ENCODE data around the gene FCHSD2.
"Not testable (repeated sequence)": the region's sequence is repeated elsewhere in the genome, so short reads cannot be mapped to it uniquely, and the experiment has no call there.

Gene FCHSD2

GRCh38 chr11:73116636-73117035 is 25.5 kb downstream of the FCHSD2 start:
- DNase-seq = no peak

DNA sequence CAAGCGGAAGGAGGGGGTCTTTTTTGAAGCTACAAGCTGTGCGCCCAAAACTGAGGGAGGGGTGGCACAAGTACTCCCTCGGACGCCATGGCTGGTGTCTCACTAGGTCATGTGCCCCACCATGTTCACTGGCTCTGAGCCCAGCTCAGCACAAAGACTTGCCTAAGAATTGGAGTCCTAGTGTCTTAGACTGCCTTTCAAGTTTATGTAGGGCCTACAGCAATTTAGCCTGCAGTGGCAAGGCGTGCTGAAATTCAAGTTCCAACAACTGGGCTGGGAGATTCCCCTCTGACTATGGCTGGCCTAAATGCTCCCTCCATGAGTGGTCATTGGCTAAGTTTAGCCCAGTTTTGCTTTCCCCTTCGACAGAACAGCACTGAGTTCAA is 27.3 kb downstream of the FCHSD2 start:
- no peak for DNase-seq

DNA sequence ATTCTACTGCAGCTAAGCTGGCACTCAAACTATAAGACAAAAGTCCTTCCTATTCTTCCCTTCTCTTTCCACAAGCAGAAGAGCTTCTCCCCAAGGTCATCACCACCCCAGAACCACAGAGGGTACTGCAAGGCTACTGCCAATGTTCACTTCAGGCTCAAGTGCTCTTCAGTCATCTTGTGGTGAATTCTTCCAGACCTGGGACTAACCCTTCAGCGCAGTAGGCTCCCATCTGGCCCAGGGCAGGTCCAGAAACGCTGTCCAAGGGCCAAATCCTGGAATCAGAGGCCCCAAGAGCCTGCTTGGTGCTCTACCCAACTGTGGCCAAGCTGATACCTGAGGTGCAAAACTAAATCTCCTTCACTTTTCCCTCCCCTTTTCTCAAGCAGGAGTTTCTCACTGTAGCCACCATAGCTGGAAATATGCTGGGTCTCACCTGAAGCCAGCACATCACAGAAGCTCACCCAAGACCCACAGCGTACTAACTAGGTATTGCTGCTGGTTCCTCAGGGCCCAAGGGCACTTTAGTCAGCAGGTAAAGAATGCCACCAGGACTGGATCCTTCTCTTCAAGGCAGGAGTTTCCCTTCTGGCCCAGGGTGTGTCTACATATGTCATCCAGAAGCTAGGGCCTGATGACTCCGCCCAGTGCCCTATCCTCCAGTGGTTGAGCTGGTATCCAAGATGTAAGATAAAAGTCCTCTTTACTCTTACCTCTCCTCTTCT is 27.8 kb downstream of the FCHSD2 start:
- DNase-seq = no peak

DNA sequence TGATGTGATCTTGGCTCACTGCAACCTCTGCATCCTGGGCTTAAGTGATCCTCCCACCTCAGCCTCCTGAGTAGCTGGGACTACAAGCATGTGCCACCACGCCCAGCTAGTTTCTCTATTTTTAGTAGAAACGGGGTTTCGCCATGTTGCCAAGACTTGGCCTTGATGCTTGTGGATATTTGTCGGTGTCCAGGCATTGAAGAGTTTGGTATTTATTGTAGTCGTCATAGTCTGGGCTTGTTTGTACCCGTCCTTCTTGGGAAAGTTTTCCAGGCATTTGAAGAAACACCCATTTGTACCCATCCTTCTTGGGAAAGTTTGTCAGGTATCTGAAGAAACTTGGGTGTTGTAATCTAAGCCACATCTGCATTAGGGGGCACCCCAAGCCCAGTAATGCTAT is 28.7 kb downstream of the FCHSD2 start:
- no peak for DNase-seq

DNA sequence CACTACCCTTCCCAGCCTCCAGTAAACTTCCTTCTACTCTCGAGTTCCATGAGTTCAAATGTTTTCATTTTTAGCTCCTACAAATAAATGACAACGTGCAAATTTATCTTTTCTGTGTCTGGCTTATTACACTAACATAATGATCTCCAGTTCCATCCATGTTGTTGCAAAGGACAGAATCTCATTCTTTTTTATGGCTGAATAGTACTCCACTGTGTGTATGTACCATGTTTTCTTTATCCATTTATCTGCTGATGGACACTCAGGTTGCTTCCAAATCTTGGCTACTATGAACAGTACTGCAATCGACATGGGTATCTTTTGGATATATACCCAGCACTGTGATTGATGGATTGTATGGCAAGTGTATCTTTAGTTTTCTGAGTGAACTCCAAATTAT is 34.5 kb downstream of the FCHSD2 start:
- DNase-seq = no peak

DNA sequence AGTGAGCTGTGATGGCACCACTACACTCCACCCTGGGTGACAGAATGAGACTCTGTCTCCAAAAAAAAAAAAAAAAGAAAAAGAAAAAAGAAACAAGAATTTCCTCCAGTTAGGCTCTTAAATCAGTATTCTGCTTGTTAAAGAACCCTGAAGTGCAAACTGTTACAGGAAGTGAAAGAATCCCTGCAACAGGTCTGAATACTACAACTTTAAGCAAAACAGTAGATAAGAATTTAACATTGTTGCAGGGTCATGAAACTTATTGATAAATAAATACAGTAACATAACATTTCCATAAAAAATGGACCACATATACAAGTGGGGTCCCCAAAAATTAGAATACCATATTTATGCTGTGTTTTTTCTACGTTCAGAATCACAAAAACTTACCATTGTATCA is 35.8 kb downstream of the FCHSD2 start:
- DNase-seq = no peak

DNA sequence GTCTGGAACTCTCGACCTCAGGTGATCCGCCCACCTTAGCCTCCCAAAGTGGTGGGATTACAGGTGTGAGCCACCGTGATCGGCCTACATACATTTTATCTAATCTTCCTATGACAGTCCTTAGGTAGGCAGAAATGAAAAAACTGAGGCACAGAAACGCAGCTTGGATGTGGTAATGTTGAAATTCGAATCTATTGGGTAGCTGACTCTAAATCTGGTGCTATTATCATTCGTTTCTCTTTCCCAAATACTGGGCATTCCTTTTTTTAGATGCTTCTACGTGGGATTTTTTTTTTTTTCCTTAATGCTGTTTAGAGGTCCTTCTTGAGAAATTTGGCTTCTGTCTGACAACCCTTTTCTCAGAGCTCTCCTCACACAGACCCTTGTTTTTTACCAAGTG is 41.5 kb downstream of the FCHSD2 start:
- DNase-seq = no peak

GRCh38 chr11:73099512-73100266 is 42.4 kb downstream of the FCHSD2 start:
- no peak for DNase-seq

- DNase-seq = no peak
These were observed 46.5 kb downstream of the FCHSD2 start for GRCh38 chr11:73095613-73096012.

GRCh38 chr11:73091521-73092305 is 50.4 kb downstream of the FCHSD2 start:
- DNase-seq = no peak

GRCh38 chr11:73087730-73088129 is 54.4 kb downstream of the FCHSD2 start:
- no peak for DNase-seq

- no peak for DNase-seq
These were observed 56.8 kb downstream of the FCHSD2 start for GRCh38 chr11:73085189-73085875.

- DNase-seq = no peak
These were observed 63.5 kb downstream of the FCHSD2 start for GRCh38 chr11:73078631-73079030.

DNA sequence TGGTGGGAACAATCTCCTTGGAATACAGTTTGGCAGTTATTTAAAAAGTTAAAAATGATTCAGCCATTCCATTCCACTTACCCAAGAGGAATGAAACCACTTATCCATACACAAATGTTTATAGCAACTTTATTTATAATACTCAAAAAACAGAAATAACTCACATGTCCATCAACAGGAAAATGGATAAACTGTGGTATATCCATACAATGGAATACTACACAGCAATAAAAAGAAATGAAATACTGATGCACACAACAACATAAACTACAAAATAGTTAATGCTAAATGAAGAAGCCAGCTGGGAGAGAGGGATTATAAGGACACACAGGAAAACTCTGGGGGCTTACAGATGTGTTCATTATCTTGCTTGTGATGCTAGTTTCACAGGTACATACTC is 64.7 kb downstream of the FCHSD2 start:
- no peak for DNase-seq

DNA sequence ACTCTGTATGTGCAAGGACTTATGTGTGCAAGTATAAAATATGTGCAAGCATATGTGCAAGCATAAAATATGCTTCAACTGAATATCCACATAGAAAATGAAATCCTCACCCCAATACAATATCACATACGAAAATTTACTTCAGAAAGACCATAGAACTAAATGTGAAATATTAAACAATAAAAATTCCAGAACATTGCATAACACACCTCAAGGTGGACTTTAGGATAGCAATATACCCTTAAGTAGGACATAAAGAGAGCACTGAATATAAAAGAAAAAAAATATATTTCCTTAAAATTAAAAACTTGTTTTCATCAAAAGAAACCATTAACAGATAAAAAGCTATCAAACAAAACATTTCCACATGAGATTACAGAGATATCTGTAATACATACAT is 67.8 kb downstream of the FCHSD2 start:
- DNase-seq = no peak

DNA sequence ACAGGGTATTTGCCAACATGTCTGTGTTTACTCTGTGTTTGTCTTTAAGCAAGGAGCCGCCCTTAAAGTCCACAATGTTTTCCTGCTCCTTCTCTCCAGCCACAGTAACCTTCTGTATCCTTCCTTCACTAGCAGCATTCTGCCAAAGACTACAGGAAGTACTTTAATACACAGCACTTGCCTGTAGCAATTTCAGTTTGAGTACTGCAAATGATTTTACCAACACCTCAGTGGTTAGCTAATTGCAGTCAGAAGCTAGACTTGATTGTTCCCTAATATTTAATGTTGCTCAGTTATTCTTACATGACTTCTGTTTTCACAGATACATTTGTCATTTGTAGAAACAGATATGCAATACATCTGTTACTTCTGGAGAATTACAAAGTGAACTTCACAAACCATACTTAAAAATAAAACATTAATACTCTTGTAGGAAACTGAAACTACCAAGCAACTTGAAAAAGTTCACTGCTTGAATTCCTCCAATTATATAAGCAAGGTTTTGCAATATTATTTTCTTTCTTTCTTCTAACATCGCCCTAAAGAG is 69.1 kb downstream of the FCHSD2 start:
- DNase-seq = no peak

DNA sequence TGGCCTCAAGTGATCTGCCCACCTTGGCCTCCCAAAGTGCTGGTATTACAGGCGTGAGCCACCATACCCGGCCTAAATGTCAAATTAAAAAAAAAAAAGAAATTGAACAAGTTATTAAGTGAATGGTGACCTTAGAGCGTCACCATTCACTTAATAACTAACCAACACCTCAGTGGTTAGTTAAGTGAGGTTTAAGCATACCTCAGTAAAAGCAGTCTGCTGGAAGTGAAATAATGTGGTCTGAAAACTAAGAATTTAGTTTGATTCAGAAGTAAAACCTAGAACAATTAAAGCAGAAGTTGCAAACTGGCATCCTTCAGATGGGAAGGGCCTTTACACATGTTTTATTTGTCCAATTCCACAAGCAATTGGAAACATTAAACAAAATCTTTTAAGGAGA is 71.5 kb downstream of the FCHSD2 start:
- DNase-seq = no peak

- DNase-seq = not testable (repeated sequence)
These were observed 80.2 kb downstream of the FCHSD2 start for GRCh38 chr11:73061857-73062424.

DNA sequence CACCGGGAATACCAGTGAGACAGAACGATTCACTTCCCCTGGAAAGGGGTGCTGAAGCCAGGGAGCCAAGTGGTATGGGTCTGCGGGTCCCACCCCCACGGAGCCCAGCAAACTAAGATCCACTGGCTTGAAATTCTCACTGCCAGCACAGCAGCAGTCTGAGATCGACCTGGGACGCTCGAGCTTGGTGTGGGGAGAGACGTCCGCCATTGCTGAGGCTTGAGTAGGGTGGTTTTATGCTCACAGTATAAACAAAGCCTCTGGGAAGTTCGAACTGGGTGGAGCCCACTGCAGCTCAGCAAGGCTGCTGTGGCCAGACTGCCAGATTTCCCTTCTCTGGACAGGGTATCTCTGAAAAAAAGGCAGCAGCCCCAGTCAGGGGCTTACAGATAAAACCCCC is 80.7 kb downstream of the FCHSD2 start:
- not testable (repeated sequence) for DNase-seq

DNA sequence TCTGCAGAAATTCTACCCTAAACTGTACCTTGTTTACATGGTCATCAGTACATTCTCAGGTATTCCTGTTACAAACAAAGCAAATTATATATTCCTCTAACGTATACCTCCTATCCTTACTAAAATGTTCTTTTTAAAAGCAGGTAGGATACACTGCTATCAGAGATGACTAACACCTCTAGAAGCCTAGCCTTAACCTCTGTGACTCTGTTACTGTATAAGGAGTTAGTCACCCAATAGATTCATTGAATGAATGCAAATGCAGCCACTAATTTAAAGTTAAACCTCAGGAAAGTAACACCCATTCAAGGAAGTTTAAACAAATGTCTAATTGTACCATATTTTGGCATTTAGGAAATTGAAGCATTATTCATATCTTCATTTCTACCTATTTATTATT is 82.2 kb downstream of the FCHSD2 start:
- DNase-seq = no peak

DNA sequence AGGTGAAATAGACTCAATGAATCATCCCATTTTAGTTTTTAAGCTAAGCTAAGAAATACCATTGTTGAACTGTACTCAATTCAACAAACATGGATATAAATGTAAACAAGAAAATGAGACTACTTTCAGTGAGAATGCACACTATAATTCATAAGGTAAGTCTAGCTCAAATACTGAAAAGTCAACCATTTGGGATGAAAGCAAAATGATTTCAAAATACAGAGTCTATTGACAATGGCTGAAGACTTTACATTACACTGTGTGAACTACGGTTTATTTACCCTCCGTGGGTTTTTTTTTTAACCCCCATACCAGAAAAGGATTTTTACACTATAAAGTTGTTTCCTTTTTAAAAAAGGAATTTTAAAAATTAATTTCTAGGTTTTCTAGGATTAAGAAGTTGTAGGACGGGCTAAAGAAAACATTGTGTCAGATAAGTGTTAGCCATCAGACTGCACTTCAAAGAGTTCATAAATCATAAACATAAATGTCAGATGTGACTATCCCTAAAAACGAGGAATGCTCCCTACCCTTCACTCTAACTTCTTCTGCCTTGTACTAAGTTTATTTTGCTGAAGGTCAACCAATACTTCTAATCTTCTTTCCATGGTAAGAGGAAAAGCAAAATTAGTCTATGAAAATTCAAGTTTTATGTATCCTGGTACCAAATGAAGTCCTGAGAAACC is 83.0 kb downstream of the FCHSD2 start:
- DNase-seq = no peak
